ENCODE measurements around the gene GRIK2.

GRCh38 chr6:101818051-101818450 lies 424.5 kb downstream of the GRIK2 start:
- TF ChIP-seq GATA2 (IDR thresholded peaks at IDR 0.05; ENCODE audit: insufficient read depth, insufficient read length, low read depth, low read length) (no peak), CTCF (IDR thresholded peaks at IDR 0.05; ENCODE audit: extremely low read depth in 1 of 2, insufficient read depth in 1 of 2, low read depth in 1 of 2, low read length in 2 of 2) (no peak), MAX (IDR thresholded peaks at IDR 0.05; ENCODE audit: insufficient read depth, insufficient read length) (no peak)

Measured in endothelial cell of umbilical vein (primary cell).